Measurements from ENCODE around the gene QARS1.

The QARS1 gene

GRCh38 chr3:49093853-49094767 is 10.4 kb downstream of the QARS1 start, which contains the start of gene QRICH1:
Gene QRICH1, minus strand, starts transcription at chr3:49094071. Its CDS starts 17,054 bp downstream, at chr3:49077017.
- peak within 1 kb of the TSS; percentile 86 for H3K9ac ChIP-seq (ENCODE audit: low read depth, low read length)
- H3K4me3 ChIP-seq (ENCODE audit: low read length) = peak within 1 kb of the TSS; percentile 80
- peaks cover 53% of the 10 kb centered on the region for H3K36me3 ChIP-seq (ENCODE audit: insufficient read depth, low read length)
- H3K27me3 ChIP-seq (ENCODE audit: insufficient read depth, low read length) = no peaks in the 10 kb centered on the region
- peak within 1 kb of the TSS; percentile 100 for H3K27ac ChIP-seq (ENCODE audit: low read depth, low read length)
- H3K4me1 ChIP-seq (ENCODE audit: insufficient read depth, low read length) = peaks cover 7% of the 10 kb centered on the region; the same call in 1 of the 2 replicates
- WGBS = under 1% methylated on average over 65 of the region's 65 CpGs
- H3K9me3 ChIP-seq (ENCODE audit: insufficient read depth, low read depth, low read length) = no peaks in the 10 kb centered on the region

GRCh38 chr3:49092938-49093852 is 11.4 kb downstream of the QARS1 start:
- Histone ChIP-seq H3K36me3 (ENCODE audit: insufficient read depth, low read length) (peaks cover 48% of the 10 kb centered on the region), H3K9ac (ENCODE audit: low read depth, low read length) (peak overlapping the region; percentile 86)
- under 1% methylated on average over 86 of the region's 86 CpGs for WGBS

GRCh38 chr3:49081429-49081828 is 23.1 kb downstream of the QARS1 start:
- H3K4me3 ChIP-seq (ENCODE audit: low read length) = no peak overlapping the region
- H3K9me3 ChIP-seq (ENCODE audit: insufficient read depth, low read depth, low read length) = no peaks in the 10 kb centered on the region
- H3K27me3 ChIP-seq (ENCODE audit: insufficient read depth, low read length) = no peaks in the 10 kb centered on the region
- no peak overlapping the region for H3K27ac ChIP-seq (ENCODE audit: low read depth, low read length)
- peaks cover 38% of the 10 kb centered on the region for H3K36me3 ChIP-seq (ENCODE audit: insufficient read depth, low read length)
- 96% methylated on average over 8 of the region's 8 CpGs for WGBS
- H3K9ac ChIP-seq (ENCODE audit: low read depth, low read length) = no peak overlapping the region
- no peaks in the 10 kb centered on the region for H3K4me1 ChIP-seq (ENCODE audit: insufficient read depth, low read length)

More at GRCh38 chr3:49092938-49093852, 11.4 kb downstream of the QARS1 start:
- peak overlapping the region; percentile 100 for H3K27ac ChIP-seq (ENCODE audit: low read depth, low read length)
- H3K27me3 ChIP-seq (ENCODE audit: insufficient read depth, low read length) = no peaks in the 10 kb centered on the region
- peak overlapping the region; percentile 80 for H3K4me3 ChIP-seq (ENCODE audit: low read length)
- H3K4me1 ChIP-seq (ENCODE audit: insufficient read depth, low read length) = peaks cover 7% of the 10 kb centered on the region; the same call in 1 of the 2 replicates
- no peaks in the 10 kb centered on the region for H3K9me3 ChIP-seq (ENCODE audit: insufficient read depth, low read depth, low read length)

- H3K9ac ChIP-seq (ENCODE audit: low read depth, low read length) = no peak overlapping the region
- H3K27ac ChIP-seq (ENCODE audit: low read depth, low read length) = no peak overlapping the region
- no peaks in the 10 kb centered on the region for H3K9me3 ChIP-seq (ENCODE audit: insufficient read depth, low read depth, low read length)
- peaks cover 51% of the 10 kb centered on the region for H3K36me3 ChIP-seq (ENCODE audit: insufficient read depth, low read length)
- no peak overlapping the region for H3K4me3 ChIP-seq (ENCODE audit: low read length)
- no peaks in the 10 kb centered on the region for H3K27me3 ChIP-seq (ENCODE audit: insufficient read depth, low read length)
- WGBS = 95% methylated on average over 2 of the region's 2 CpGs
- H3K4me1 ChIP-seq (ENCODE audit: insufficient read depth, low read length) = no peaks in the 10 kb centered on the region
These were observed 25.3 kb downstream of the QARS1 start for GRCh38 chr3:49079270-49079669.

GRCh38 chr3:49076646-49077045 is 27.9 kb downstream of the QARS1 start:
- H3K4me3 ChIP-seq (ENCODE audit: low read length) = no peak overlapping the region
- no peaks in the 10 kb centered on the region for H3K4me1 ChIP-seq (ENCODE audit: insufficient read depth, low read length)
- H3K36me3 ChIP-seq (ENCODE audit: insufficient read depth, low read length) = peaks cover 77% of the 10 kb centered on the region
- WGBS = 89% methylated on average over 4 of the region's 4 CpGs
- no peak overlapping the region for H3K9ac ChIP-seq (ENCODE audit: low read depth, low read length)
- no peaks in the 10 kb centered on the region for H3K27me3 ChIP-seq (ENCODE audit: insufficient read depth, low read length)
- no peak overlapping the region for H3K27ac ChIP-seq (ENCODE audit: low read depth, low read length)
- H3K9me3 ChIP-seq (ENCODE audit: insufficient read depth, low read depth, low read length) = no peaks in the 10 kb centered on the region

GRCh38 chr3:49076116-49076515 is 28.4 kb downstream of the QARS1 start:
- peaks cover 82% of the 10 kb centered on the region for H3K36me3 ChIP-seq (ENCODE audit: insufficient read depth, low read length)
- no peak overlapping the region for H3K9ac ChIP-seq (ENCODE audit: low read depth, low read length)
- H3K9me3 ChIP-seq (ENCODE audit: insufficient read depth, low read depth, low read length) = no peaks in the 10 kb centered on the region
- 97% methylated on average over 13 of the region's 13 CpGs for WGBS
- no peak overlapping the region for H3K4me3 ChIP-seq (ENCODE audit: low read length)
- H3K27me3 ChIP-seq (ENCODE audit: insufficient read depth, low read length) = no peaks in the 10 kb centered on the region
- H3K27ac ChIP-seq (ENCODE audit: low read depth, low read length) = no peak overlapping the region
- H3K4me1 ChIP-seq (ENCODE audit: insufficient read depth, low read length) = no peaks in the 10 kb centered on the region

GRCh38 chr3:49058011-49058410 is 46.5 kb downstream of the QARS1 start:
- WGBS = 95% methylated on average over 7 of the region's 7 CpGs
- Histone ChIP-seq H3K4me1 (ENCODE audit: insufficient read depth, low read length) (no peaks in the 10 kb centered on the region), H3K36me3 (ENCODE audit: insufficient read depth, low read length) (peaks cover 74% of the 10 kb centered on the region), H3K9me3 (ENCODE audit: insufficient read depth, low read depth, low read length) (no peaks in the 10 kb centered on the region), H3K4me3 (ENCODE audit: low read length) (no peak overlapping the region), H3K27ac (ENCODE audit: low read depth, low read length) (no peak overlapping the region), H3K9ac (ENCODE audit: low read depth, low read length) (no peak overlapping the region), H3K27me3 (ENCODE audit: insufficient read depth, low read length) (no peaks in the 10 kb centered on the region)

- WGBS = 96% methylated on average over 10 of the region's 10 CpGs
- H3K36me3 ChIP-seq (ENCODE audit: insufficient read depth, low read length) = peaks cover 75% of the 10 kb centered on the region
These were observed 47.3 kb downstream of the QARS1 start for GRCh38 chr3:49057268-49057667.

GRCh38 chr3:49054344-49054862 is 50.2 kb downstream of the QARS1 start:
- Histone ChIP-seq H3K4me3 (ENCODE audit: low read length) (no peak overlapping the region), H3K36me3 (ENCODE audit: insufficient read depth, low read length) (peaks cover 75% of the 10 kb centered on the region), H3K27ac (ENCODE audit: low read depth, low read length) (no peak overlapping the region), H3K9me3 (ENCODE audit: insufficient read depth, low read depth, low read length) (no peaks in the 10 kb centered on the region), H3K9ac (ENCODE audit: low read depth, low read length) (no peak overlapping the region), H3K4me1 (ENCODE audit: insufficient read depth, low read length) (no peaks in the 10 kb centered on the region), H3K27me3 (ENCODE audit: insufficient read depth, low read length) (no peaks in the 10 kb centered on the region)
- 100% methylated on average over 2 of the region's 2 CpGs for WGBS

More at GRCh38 chr3:49057268-49057667, 47.3 kb downstream of the QARS1 start:
- Histone ChIP-seq H3K27ac (ENCODE audit: low read depth, low read length) (no peak overlapping the region), H3K9me3 (ENCODE audit: insufficient read depth, low read depth, low read length) (no peaks in the 10 kb centered on the region), H3K27me3 (ENCODE audit: insufficient read depth, low read length) (no peaks in the 10 kb centered on the region), H3K4me1 (ENCODE audit: insufficient read depth, low read length) (no peaks in the 10 kb centered on the region), H3K9ac (ENCODE audit: low read depth, low read length) (no peak overlapping the region), H3K4me3 (ENCODE audit: low read length) (no peak overlapping the region)

GRCh38 chr3:49053543-49053942 is 51.0 kb downstream of the QARS1 start:
- H3K4me1 ChIP-seq (ENCODE audit: insufficient read depth, low read length) = no peaks in the 10 kb centered on the region
- 90% methylated on average over 1 of the region's 1 CpG for WGBS
- no peaks in the 10 kb centered on the region for H3K9me3 ChIP-seq (ENCODE audit: insufficient read depth, low read depth, low read length)
- no peak overlapping the region for H3K4me3 ChIP-seq (ENCODE audit: low read length)
- no peak overlapping the region for H3K27ac ChIP-seq (ENCODE audit: low read depth, low read length)
- no peak overlapping the region for H3K9ac ChIP-seq (ENCODE audit: low read depth, low read length)
- H3K36me3 ChIP-seq (ENCODE audit: insufficient read depth, low read length) = peaks cover 81% of the 10 kb centered on the region
- no peaks in the 10 kb centered on the region for H3K27me3 ChIP-seq (ENCODE audit: insufficient read depth, low read length)

All from HUES64 (cell line).